Nephron progenitor cell (in vitro differentiated cells): ENCODE results near the gene EXOC4.
A peak's percentile ranks its signal among the peaks of the same experiment; 100 is the strongest.

ENCODE experiments used
- DNase-seq: peaks from one replicate; pipeline ENCODE4 v3.0.0; 2021
- H3K27ac Mint-ChIP-seq: 2 replicates; pipeline ENCODE4 v1.8.0; 2021; ENCODE audit warnings: mild to moderate bottlenecking, moderate library complexity, mixed read lengths
- H3K27me3 Mint-ChIP-seq: 2 replicates; pipeline ENCODE4 v1.8.0; 2021; ENCODE audit warnings: mild to moderate bottlenecking, low read depth, mixed read lengths; ENCODE audit not compliant: poor library complexity
- H3K36me3 Mint-ChIP-seq: 2 replicates; pipeline ENCODE4 v1.8.0; 2021; ENCODE audit warnings: low read depth, mixed read lengths
- H3K4me1 Mint-ChIP-seq: 2 replicates; pipeline ENCODE4 v1.8.0; 2021; ENCODE audit warnings: mixed read lengths
- H3K4me3 Mint-ChIP-seq: 2 replicates; pipeline ENCODE4 v1.8.0; 2021; ENCODE audit warnings: mild to moderate bottlenecking, moderate library complexity, mixed read lengths
- H3K9me3 Mint-ChIP-seq: 2 replicates; pipeline ENCODE4 v1.8.0; 2021; ENCODE audit warnings: mild to moderate bottlenecking, moderate library complexity, mixed read lengths
- TF ChIP-seq, protein P1 (sequence below): fragments of 200-600 bp; sonication (generic); IDR thresholded peaks from 2 replicates; pipeline ENCODE4 v1.5.0; 2021; ENCODE audit warnings: antibody characterized with exemption

The EXOC4 gene

DNA sequence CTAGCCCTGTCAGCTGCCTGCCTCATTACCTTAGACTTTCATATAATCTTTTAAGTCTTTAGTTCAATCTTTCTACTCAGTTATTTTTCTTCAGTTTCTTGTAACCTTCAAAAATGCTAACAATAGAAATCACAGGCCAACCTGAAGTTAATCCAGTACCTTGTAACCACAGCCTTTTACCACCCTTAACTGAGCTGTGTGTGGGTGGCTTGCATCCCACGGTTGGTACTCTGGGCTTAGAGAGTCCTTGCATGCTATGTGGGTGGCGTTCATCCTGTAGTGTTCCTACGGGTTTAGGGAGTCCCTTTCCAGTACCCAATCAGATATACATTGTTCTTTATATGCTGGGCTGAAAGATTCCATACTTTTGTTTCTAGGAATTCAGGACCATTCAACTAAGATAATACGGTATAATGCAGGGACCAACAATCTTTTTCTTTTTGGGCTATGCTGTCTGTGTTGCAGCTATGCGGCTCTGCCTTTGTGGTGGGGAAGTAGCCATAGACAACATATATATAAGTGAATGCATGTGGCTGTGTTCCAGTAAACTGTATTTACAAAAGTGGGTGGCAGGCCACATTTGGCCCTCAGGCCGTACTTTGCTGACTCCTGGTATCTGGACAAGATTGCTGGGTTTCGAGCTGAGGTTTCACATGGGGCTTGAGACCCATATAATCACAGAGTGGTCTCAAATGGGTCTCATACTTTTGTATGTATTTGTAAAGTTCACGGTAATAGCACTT lies 593.5 kb downstream of the EXOC4 start:
- Mint-ChIP-seq H3K4me1 (no peaks in the 10 kb centered on the region), H3K9me3 (peaks cover 26% of the 10 kb centered on the region), H3K27ac (no peak overlapping the region), H3K36me3 (peaks cover 7% of the 10 kb centered on the region), H3K27me3 (no peaks in the 10 kb centered on the region), H3K4me3 (no peak overlapping the region)
- DNase-seq = no peak
- TF ChIP-seq, protein P1, sequence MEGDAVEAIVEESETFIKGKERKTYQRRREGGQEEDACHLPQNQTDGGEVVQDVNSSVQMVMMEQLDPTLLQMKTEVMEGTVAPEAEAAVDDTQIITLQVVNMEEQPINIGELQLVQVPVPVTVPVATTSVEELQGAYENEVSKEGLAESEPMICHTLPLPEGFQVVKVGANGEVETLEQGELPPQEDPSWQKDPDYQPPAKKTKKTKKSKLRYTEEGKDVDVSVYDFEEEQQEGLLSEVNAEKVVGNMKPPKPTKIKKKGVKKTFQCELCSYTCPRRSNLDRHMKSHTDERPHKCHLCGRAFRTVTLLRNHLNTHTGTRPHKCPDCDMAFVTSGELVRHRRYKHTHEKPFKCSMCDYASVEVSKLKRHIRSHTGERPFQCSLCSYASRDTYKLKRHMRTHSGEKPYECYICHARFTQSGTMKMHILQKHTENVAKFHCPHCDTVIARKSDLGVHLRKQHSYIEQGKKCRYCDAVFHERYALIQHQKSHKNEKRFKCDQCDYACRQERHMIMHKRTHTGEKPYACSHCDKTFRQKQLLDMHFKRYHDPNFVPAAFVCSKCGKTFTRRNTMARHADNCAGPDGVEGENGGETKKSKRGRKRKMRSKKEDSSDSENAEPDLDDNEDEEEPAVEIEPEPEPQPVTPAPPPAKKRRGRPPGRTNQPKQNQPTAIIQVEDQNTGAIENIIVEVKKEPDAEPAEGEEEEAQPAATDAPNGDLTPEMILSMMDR = no peak

DNA sequence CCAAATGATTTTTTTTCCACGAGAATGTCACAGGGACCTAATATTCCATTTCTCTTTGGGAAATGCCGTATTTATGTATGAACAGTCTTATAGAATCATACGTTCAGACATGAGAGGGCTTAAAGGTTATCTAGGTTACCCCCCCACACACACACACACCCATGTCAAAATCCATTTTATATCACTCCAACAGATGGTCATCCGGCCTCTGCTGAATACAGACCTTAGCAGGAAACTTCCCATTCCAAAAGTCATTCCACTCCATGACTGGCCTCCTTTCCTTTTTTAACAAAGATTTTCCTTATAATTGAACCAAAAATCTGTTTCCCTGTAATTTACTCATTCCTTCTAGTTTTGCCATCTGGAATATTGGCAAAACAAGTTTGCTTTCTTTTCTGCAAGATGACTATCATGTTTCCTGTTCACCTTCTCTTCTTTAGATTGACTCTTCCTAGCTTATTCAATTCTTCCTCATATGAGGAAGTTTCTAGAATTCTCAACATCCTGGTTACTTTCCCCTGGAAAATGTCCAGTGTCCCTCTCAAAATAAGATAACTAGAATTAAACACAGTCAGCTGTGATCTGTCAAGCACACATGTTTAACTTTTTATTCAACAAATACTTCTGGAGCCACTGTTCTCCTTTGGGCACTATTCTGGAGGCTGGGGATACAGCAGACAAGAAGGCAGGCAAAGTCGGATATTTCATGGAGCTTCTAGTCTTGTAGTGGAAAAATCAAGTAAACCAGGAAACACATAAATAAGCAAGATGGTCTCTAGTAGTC lies 597.8 kb downstream of the EXOC4 start:
- H3K36me3 Mint-ChIP-seq = no peaks in the 10 kb centered on the region
- TF ChIP-seq, protein P1 = no peak
- H3K9me3 Mint-ChIP-seq = no peaks in the 10 kb centered on the region
- DNase-seq = no peak
- H3K4me1 Mint-ChIP-seq = peaks cover 16% of the 10 kb centered on the region
- H3K4me3 Mint-ChIP-seq = no peak overlapping the region
- H3K27ac Mint-ChIP-seq = no peak overlapping the region
- H3K27me3 Mint-ChIP-seq = no peaks in the 10 kb centered on the region

DNA sequence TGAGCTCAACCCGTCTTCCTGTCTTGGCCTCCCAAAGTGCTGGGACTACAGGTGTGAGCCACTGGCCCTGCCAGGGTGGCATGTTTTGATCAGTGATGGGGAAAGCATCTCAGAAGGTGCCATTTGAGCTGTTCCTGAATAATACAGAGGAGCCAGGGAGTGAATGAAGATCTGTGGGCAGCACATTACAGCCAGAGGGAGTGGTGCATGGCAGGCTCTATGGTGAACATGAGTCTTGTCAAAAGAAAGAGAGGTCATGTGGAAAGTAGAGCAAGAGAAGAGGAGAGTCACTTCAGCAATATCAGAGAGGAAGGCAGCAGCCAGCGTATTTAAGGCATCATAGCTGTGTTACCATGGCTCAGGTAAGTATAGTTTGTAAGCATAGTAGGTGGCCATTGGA lies 598.5 kb downstream of the EXOC4 start:
- no peaks in the 10 kb centered on the region for H3K9me3 Mint-ChIP-seq
- no peaks in the 10 kb centered on the region for H3K27me3 Mint-ChIP-seq
- H3K36me3 Mint-ChIP-seq = no peaks in the 10 kb centered on the region
- TF ChIP-seq, protein P1 = no peak
- no peak overlapping the region for H3K4me3 Mint-ChIP-seq
- peak overlapping the region; percentile 7 for H3K27ac Mint-ChIP-seq
- DNase-seq = no peak
- peaks cover 16% of the 10 kb centered on the region for H3K4me1 Mint-ChIP-seq

DNA sequence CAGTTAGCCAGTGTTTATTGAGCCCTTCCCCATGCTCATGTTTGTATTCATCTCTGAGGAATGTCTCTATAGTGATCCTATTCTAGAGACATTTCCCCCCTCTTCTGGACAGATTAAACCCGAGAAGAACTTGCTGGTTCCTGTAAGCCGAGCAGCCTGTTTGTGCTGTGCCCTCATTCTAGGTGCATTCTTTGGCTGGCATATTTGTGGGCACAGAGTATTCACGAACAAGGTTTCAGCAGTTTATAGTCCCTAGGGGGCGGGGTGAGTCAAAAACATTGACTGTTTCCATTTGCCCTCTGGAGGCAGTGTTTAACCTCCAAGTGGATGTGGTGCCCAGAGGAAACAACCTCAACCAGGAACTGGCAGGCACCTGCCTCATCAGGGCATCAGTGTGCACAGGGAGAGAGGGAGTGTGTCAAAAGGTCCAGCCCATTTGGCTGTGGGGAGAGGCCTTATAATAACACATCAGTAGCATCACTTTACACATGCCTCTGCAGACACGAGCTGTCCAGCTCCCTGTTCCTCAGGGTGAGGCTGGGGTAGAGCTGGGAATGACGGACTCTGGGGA lies 600.9 kb downstream of the EXOC4 start:
- H3K9me3 Mint-ChIP-seq = no peaks in the 10 kb centered on the region
- H3K27ac Mint-ChIP-seq = peak overlapping the region; percentile 3
- TF ChIP-seq, protein P1 = peak; percentile 38
- H3K36me3 Mint-ChIP-seq = peaks cover 4% of the 10 kb centered on the region
- peak; percentile 20 for DNase-seq
- H3K4me3 Mint-ChIP-seq = no peak overlapping the region
- H3K4me1 Mint-ChIP-seq = peaks cover 18% of the 10 kb centered on the region
- no peaks in the 10 kb centered on the region for H3K27me3 Mint-ChIP-seq

DNA sequence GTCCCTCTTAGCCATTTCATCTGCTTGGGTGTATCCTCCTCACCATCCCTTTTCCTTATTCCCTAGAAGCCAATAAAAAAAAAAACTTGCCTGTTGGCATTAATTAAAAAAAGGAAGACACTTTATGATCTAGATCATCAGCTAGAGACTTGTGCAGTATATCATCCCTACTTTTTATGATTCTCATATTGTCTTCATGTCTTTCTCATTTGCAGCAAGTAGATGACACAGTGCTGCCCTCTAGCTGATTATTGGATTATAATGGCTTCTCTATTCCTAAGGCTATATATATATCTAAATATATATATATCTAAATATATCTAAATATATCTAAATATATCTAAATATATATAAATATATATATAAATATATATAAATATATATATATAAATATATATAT lies 601.9 kb downstream of the EXOC4 start:
- Mint-ChIP-seq H3K27me3 (no peaks in the 10 kb centered on the region), H3K36me3 (peaks cover 4% of the 10 kb centered on the region), H3K27ac (no peak overlapping the region), H3K4me3 (no peak overlapping the region), H3K4me1 (peaks cover 24% of the 10 kb centered on the region), H3K9me3 (no peaks in the 10 kb centered on the region)
- DNase-seq = no peak
- TF ChIP-seq, protein P1 = peak; percentile 33
